Activated CD8-positive, alpha-beta T cell treated with anti-CD3 and anti-CD28 coated beads, Interleukin-2, amount 10 ng/mL, durations not matched to agents 7 days and 5 days (primary cell): ENCODE results near the gene RP2. TPM values are rescaled to one million over a fixed set of nuclear protein-coding genes. Genes with fewer than 3 reads are reported as not detected.

ENCODE experiments used
- ATAC-seq: fragments of 150-1000 bp; cut with Tn5 transposase; one replicate; pipeline ENCODE4 v1.10.0; 2021; ENCODE audit warnings: moderate library complexity
- CTCF ChIA-PET: fragments of 350-600 bp; sonication (Branson Sonifier 250); formaldehyde crosslinking; loops from one replicate; lab custom pipeline; 2021; ENCODE audit warnings: antibody characterized with exemption; lab: Charles Lee
- POLR2A ChIA-PET: fragments of 350-600 bp; sonication (Branson Sonifier 250); formaldehyde crosslinking; loops from one replicate; lab custom pipeline; 2021; ENCODE audit warnings: antibody characterized with exemption; lab: Charles Lee
- DNase-seq: peaks from one replicate; pipeline ENCODE4 v3.0.0-alpha.2; 2020
- H3K27ac Mint-ChIP-seq: one replicate; pipeline ENCODE4 v1.8.0; 2021; ENCODE audit warnings: mild to moderate bottlenecking, mixed read lengths
- H3K27me3 Mint-ChIP-seq: one replicate; pipeline ENCODE4 v1.8.0; 2021; ENCODE audit warnings: low read depth, mixed read lengths
- H3K36me3 Mint-ChIP-seq: one replicate; pipeline ENCODE4 v1.8.0; 2021; ENCODE audit warnings: low read depth, mixed read lengths
- H3K4me1 Mint-ChIP-seq: one replicate; pipeline ENCODE4 v1.8.0; 2021; ENCODE audit warnings: low read depth, mixed read lengths
- H3K4me3 Mint-ChIP-seq: one replicate; pipeline ENCODE4 v1.8.0; 2021; ENCODE audit warnings: mild to moderate bottlenecking, mixed read lengths
- H3K9me3 Mint-ChIP-seq: one replicate; pipeline ENCODE4 v1.8.0; 2022; ENCODE audit warnings: mixed read lengths; ENCODE audit not compliant: insufficient read depth
- total RNA-seq, 2 experiments: library from RNA; stranded (reverse); gene quantifications; one replicate each; pipeline ENCODE4 v1.2.3, GENCODE V29; 2021

The RP2 gene
- total RNA-seq, 2 experiments from 2014 or later: 11.1 to 12.8 TPM

DNA sequence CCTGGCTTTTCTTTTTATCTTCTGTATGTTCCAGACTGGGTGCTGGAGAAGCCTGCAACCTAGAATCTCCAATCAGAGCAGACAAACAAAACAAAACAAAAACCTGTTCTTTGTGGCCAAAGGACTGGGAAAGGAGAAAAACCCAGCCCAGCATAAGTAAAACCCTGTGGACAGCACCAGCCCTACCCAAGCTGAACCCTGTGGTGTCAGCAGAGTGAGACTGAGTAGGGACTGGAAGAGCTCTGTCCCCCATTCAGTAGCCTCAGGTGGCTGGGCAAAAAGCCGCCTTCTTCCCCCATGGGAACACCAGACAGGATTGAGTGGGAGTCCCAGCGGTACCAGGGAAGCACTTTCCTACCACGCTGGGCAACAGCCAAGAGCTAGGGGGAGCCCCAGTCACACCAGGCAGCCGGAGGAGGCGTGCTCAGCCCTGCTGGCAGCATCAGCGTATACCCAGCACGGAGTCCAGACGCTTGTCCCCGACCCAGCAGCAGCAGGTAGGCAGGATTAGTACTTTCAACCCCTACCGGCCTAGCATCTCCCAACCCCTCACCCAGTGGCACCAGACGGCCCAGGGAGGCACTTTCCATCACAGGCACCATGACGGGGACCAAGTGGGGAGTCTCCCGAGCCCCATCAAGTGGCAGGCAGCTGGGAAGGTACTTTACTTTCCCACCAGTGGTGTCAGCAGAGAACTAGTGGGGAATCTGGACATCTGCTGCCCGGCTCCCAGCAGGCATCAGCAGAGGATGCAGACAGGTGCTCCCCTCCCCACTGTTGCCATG, 66.8 kb downstream of the RP2 start:
- peak; percentile 61 for DNase-seq
- POLR2A ChIA-PET: no interaction called here
- Mint-ChIP-seq H3K9me3 (no peaks in the 10 kb centered on the region), H3K4me1 (no peaks in the 10 kb centered on the region), H3K27me3 (peaks cover 12% of the 10 kb centered on the region), H3K4me3 (peak overlapping the region; percentile 25), H3K27ac (no peak overlapping the region), H3K36me3 (no peaks in the 10 kb centered on the region)
- CTCF ChIA-PET: interaction anchor here (1.1 to 2.5 kb wide), 5 partner anchors 22 to 190 kb away, joined by 3 to 7 read pairs (median 5); partner anchors contain the start of gene RP2
- ATAC-seq: peak; percentile 98

DNA sequence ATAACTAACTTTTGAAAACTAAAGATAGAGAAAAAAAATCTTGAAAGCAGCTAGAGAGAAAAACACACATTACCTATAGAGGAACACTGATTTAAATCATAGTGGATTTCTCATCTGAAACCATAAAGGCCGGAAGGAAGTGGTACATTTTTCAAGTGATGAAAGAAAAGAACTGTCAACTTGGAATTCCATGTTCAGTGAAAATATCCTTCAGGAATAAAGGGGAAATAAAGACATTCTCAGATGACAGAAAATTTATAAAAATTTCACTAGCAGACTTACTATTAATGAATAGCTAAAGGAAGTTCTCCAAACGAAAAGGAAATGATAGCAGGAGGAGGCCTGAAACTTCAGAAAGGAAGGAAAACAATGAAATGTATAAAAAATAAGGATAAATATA, 67.8 kb downstream of the RP2 start:
- DNase-seq: no peak
- H3K27me3 Mint-ChIP-seq: peaks cover 14% of the 10 kb centered on the region
- H3K27ac Mint-ChIP-seq: no peak overlapping the region
- no peaks in the 10 kb centered on the region for H3K9me3 Mint-ChIP-seq
- H3K4me1 Mint-ChIP-seq: no peaks in the 10 kb centered on the region
- POLR2A ChIA-PET: no interaction called here
- H3K36me3 Mint-ChIP-seq: no peaks in the 10 kb centered on the region
- no peak overlapping the region for H3K4me3 Mint-ChIP-seq
- CTCF ChIA-PET: interaction anchor here (1.0 to 2.5 kb wide), 3 partner anchors 70 to 126 kb away, joined by 3 to 7 read pairs (median 3); no protein-coding TSS in a partner anchor
- ATAC-seq: no peak

DNA sequence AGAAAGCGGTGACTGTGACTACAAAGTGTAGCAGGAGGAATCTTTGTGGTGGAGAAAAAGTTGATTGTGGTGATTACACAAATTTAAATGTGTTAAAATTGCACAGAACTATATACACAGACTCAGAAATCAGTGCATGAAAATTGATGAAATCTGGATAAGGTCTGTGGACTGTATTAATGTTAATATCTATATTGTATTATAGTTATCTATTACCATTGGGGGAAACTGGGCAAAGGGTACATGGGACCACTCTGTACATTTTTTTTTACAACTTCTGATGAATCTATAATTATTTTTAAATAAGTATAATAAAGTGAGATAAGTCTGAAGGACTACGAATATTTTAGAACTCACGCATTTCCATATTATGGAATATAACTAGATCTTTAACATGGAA, 73.6 kb downstream of the RP2 start:
- H3K36me3 Mint-ChIP-seq: no peaks in the 10 kb centered on the region
- DNase-seq: no peak
- POLR2A ChIA-PET: no interaction called here
- peaks cover 6% of the 10 kb centered on the region for H3K4me1 Mint-ChIP-seq
- no peak overlapping the region for H3K4me3 Mint-ChIP-seq
- H3K9me3 Mint-ChIP-seq: no peaks in the 10 kb centered on the region
- CTCF ChIA-PET: no interaction called here
- H3K27ac Mint-ChIP-seq: no peak overlapping the region
- ATAC-seq: no peak
- peaks cover 40% of the 10 kb centered on the region for H3K27me3 Mint-ChIP-seq

DNA sequence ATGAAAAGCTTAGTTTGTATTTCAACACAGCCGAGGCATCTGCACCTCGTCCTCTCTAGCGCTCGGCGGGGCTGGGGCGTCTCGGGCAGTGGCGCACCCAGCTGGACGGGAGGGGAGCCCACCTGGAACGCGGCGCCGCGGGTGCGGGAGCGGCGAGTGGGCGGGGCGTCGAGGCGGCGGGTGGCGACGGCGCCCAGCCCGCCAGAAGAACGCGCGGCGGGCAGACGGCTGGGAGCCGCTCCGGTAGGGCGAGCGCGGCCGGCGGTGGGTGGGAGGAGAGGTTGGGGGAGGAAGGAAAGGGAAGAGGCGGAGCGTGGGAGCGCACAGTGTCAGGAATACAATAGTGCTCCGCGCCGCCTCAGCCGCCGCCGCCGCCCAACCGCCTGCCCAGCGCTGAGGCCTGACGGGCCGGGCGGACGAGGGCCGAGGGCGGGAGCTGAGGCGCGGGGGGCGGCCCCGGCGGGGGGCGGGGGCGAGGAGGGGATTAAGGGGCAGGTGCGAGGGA, 75.3 kb downstream of the RP2 start, which contains the start of gene JADE3:
Gene JADE3 (plus strand): TSS at position 324 of the 505 bp plus-strand sequence. CDS start 72,474 bp downstream, outside the sequence.
- H3K4me1 Mint-ChIP-seq: peaks cover 6% of the 10 kb centered on the region
- no peaks in the 10 kb centered on the region for H3K9me3 Mint-ChIP-seq
- DNase-seq: peak; percentile 24
- ChIA-PET CTCF (no interaction called here), POLR2A (no interaction called here)
- H3K27ac Mint-ChIP-seq: no peak within 1 kb of the TSS
- peak within 1 kb of the TSS; percentile 70 for H3K4me3 Mint-ChIP-seq
- no peaks in the 10 kb centered on the region for H3K36me3 Mint-ChIP-seq
- peak; percentile 71 for ATAC-seq
- H3K27me3 Mint-ChIP-seq: peaks cover 42% of the 10 kb centered on the region

DNA sequence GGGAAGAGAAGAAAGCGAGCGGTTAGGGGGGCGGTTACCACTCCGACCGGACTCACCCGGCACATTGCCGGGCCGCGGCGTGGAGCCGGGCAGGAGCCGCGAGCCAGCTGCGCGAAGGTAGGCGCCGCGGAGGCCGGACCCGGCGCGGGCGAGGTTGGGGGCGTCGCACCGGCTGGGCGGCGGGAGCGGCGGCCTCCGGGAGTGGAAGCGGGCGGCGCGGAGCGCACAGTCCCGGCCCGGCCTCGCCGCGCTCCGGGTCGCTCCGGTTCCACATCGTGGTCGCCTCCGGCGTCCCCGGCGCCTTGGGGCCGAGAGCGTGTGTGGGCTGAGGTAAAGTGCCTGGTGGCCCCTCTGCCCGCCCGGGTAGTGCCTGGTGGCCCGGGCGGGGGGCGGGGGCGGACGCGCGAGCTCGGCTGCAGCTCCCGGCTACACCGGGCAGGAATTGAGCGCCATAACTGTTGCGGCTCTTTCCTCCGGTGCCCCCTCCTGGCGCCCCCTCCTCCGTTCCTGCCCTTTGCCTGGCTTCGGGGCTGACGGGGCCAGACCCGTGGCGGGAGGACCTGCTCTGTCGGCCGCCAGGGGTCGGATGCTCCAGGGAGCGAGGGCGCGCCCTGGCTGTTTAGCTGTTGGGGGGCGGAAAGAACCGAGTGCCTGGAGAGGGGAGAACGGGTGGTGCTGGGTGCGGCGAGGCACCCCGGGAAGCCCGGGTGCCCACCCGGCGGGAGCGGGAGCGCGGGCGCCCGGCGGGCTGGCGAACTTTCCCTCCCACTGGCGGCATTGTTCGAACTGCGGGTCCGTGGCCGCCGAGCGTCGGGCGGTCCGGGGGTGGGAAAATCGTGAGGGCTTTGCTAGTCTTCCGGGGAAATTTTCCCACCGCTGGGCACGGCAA, 76.0 kb downstream of the RP2 start:
- Mint-ChIP-seq H3K36me3 (no peaks in the 10 kb centered on the region), H3K4me3 (peak overlapping the region; percentile 70), H3K9me3 (no peaks in the 10 kb centered on the region), H3K4me1 (peaks cover 6% of the 10 kb centered on the region), H3K27ac (no peak overlapping the region), H3K27me3 (peaks cover 44% of the 10 kb centered on the region)
- DNase-seq (peak; percentile 28), ATAC-seq (peak; percentile 64)
- ChIA-PET CTCF (interaction anchor here (0.6 kb wide), 1 partner anchor 113 kb away, joined by 3 read pairs; no protein-coding TSS in a partner anchor), POLR2A (no interaction called here)

DNA sequence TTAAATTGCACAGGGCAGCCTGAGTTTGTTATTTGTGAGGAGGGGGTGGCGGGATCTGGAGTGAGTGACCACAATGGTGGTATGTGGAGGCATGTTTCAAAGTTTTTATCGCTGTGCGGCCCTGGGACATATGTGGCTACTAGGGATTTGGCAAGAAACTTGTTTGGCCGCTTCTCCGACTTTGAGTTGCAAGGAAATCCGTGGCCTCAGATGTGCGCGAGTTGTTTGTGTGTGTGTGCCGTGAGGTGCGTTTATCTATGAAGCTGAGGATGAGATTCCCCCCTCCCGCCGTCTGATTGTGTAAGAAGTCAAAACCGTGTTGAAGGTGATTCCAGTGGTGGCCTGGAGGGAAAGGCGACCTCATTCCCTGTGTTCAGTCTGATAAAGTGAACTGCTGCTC, 76.8 kb downstream of the RP2 start:
- H3K9me3 Mint-ChIP-seq: no peaks in the 10 kb centered on the region
- ChIA-PET CTCF (interaction anchor here (0.6 kb wide), 1 partner anchor 112 kb away, joined by 3 read pairs; no protein-coding TSS in a partner anchor), POLR2A (no interaction called here)
- no peak overlapping the region for H3K27ac Mint-ChIP-seq
- H3K4me3 Mint-ChIP-seq: peak overlapping the region; percentile 70
- ATAC-seq (no peak), DNase-seq (no peak)
- H3K36me3 Mint-ChIP-seq: no peaks in the 10 kb centered on the region
- peaks cover 6% of the 10 kb centered on the region for H3K4me1 Mint-ChIP-seq
- peaks cover 41% of the 10 kb centered on the region for H3K27me3 Mint-ChIP-seq

DNA sequence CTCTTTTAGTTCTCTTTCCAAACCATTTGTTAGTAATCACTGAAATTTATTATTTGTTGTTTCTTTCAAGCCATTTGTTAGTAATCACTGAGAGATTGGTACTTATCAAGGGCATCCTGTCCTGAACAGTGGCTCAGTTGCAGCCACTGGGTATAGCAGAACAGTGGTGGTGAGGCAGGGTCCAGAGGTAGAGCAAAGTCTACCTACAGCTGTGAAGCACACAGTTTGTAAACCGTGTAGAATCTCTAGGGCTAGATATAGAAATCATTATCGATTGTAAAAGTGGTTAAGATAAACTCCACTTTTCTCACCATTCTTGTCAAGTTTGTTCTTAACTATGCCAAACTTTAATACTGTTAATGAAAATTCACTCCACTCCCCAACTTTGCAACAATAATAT, 79.4 kb downstream of the RP2 start:
- no peak for ATAC-seq
- ChIA-PET CTCF (no interaction called here), POLR2A (no interaction called here)
- Mint-ChIP-seq H3K27me3 (peaks cover 40% of the 10 kb centered on the region), H3K27ac (no peak overlapping the region), H3K4me3 (no peak overlapping the region), H3K9me3 (peaks cover 4% of the 10 kb centered on the region), H3K4me1 (peaks cover 6% of the 10 kb centered on the region), H3K36me3 (no peaks in the 10 kb centered on the region)
- no peak for DNase-seq

DNA sequence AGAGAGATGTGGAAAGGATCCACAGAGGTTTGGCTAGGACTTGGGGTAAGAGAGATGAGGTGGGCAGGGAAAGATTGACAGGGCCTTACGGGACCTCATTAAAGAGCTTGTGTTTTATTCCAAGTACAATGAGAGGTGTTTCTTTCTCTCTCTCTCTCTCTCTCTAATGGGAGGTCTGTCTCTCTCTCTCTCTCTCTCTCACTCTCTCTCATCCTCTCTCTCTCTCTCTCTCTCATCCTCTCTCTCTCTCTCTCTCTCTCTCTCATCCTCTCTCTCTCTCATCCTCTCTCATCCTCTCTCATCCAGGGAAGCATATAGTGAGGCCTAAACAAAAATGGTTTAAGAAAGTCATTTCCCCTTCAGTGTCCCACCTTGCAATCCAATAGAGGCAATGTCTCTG, 80.8 kb downstream of the RP2 start:
- no peak for ATAC-seq
- ChIA-PET POLR2A (no interaction called here), CTCF (no interaction called here)
- Mint-ChIP-seq H3K4me3 (no peak overlapping the region), H3K27me3 (peaks cover 42% of the 10 kb centered on the region), H3K27ac (no peak overlapping the region), H3K9me3 (peaks cover 4% of the 10 kb centered on the region), H3K4me1 (peaks cover 6% of the 10 kb centered on the region), H3K36me3 (no peaks in the 10 kb centered on the region)
- no peak for DNase-seq

DNA sequence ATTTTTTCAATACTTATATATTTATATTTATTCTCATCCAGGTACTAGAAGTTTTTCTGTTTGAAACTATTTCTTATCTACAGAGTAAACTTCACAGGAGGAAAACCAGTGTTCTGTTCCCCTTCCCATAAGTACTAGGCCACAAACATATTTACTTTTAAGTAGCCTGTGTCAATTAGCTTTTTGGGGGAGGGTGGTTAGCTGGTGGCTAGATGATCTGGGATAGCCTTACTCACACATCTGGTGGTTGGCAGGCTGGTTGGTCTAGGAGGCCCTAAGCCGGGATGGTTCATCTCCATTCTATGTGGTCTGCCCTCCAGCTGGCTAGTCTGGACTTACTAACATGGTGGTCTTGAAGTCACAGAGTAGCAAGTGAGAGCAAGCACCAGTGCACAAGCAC, 81.6 kb downstream of the RP2 start:
- no peak overlapping the region for H3K4me3 Mint-ChIP-seq
- H3K27me3 Mint-ChIP-seq: peaks cover 41% of the 10 kb centered on the region
- POLR2A ChIA-PET: no interaction called here
- H3K9me3 Mint-ChIP-seq: peaks cover 4% of the 10 kb centered on the region
- H3K36me3 Mint-ChIP-seq: no peaks in the 10 kb centered on the region
- CTCF ChIA-PET: no interaction called here
- DNase-seq (no peak), ATAC-seq (no peak)
- peaks cover 5% of the 10 kb centered on the region for H3K4me1 Mint-ChIP-seq
- no peak overlapping the region for H3K27ac Mint-ChIP-seq

DNA sequence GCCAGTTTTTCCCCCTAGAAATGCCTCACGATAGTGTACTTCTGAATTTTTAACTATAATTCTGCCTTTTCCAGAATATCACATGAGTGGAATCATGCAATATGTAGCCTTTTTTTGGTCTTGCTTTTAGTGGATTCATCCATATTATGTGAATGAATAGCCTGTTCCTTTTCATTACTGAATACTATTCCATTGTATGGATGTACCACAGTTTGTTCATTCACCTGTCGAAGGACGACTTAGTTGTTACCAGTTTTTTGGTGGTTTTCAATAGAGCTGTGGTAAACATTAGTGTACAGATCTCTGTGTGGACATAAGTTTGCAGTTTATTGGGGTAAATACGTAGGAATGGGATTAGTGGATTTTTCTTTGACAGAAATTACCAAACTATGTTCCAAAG, 83.4 kb downstream of the RP2 start:
- H3K36me3 Mint-ChIP-seq: no peaks in the 10 kb centered on the region
- POLR2A ChIA-PET: no interaction called here
- peaks cover 4% of the 10 kb centered on the region for H3K9me3 Mint-ChIP-seq
- DNase-seq (no peak), ATAC-seq (no peak)
- no peak overlapping the region for H3K27ac Mint-ChIP-seq
- peaks cover 27% of the 10 kb centered on the region for H3K27me3 Mint-ChIP-seq
- no peak overlapping the region for H3K4me3 Mint-ChIP-seq
- H3K4me1 Mint-ChIP-seq: no peaks in the 10 kb centered on the region
- CTCF ChIA-PET: no interaction called here

DNA sequence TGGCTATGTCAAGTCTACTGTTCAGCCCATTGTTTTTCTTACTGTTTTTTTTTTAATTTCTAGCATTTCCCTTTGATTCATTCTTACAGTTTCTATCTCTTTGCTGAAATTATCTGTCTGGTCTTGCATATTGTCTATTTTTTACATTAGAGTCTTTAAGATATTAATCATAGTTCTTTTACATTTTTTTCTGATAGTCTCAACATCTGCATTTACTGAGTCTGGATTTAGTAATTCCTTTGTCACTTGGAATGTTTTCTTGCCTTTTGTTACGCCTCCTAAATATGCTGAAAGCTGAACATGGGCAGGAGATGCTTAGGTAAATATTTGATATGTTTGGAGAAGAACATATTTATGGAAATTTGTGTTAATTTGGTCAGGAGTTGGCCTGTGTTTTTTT, 85.8 kb downstream of the RP2 start:
- CTCF ChIA-PET: no interaction called here
- POLR2A ChIA-PET: no interaction called here
- Mint-ChIP-seq H3K9me3 (peaks cover 4% of the 10 kb centered on the region), H3K36me3 (no peaks in the 10 kb centered on the region), H3K4me1 (no peaks in the 10 kb centered on the region), H3K27ac (no peak overlapping the region), H3K4me3 (no peak overlapping the region), H3K27me3 (peaks cover 15% of the 10 kb centered on the region)
- ATAC-seq (no peak), DNase-seq (no peak)
